GM12801 (cell line): ENCODE measurements around the gene PBX4.

Experiments used
- CTCF ChIP-seq: IDR thresholded peaks from one replicate; pipeline ENCODE4 v1.5.1; 2011; ENCODE audit warnings: control low read depth; ENCODE audit not compliant: insufficient read length; ENCODE audit errors: extremely low read depth

Gene PBX4

GRCh38 chr19:19514215-19514657 is 104.3 kb downstream of the PBX4 start:
- TF ChIP-seq CTCF: no peak

GRCh38 chr19:19513682-19514081 is 104.8 kb downstream of the PBX4 start:
- no peak for TF ChIP-seq CTCF
